D341Med (cell line): ENCODE measurements around the gene OR52K1.
A peak's percentile ranks its signal among the peaks of the same experiment; 100 is the strongest.
"Not testable (repeated sequence)": the region's sequence is repeated elsewhere in the genome, so short reads cannot be mapped to it uniquely, and the experiment has no call there.

Experiments used
- DNase-seq: peaks from one replicate; pipeline ENCODE4 v3.0.0; 2012; ENCODE audit warnings: low spot score

Gene OR52K1

GRCh38 chr11:4491878-4492606 is 9.6 kb downstream of the OR52K1 start:
- DNase-seq, result no peak

- DNase-seq, result no peak
These were observed 11.0 kb downstream of the OR52K1 start for GRCh38 chr11:4493480-4493818.

GRCh38 chr11:4495487-4495886 is 13.0 kb downstream of the OR52K1 start:
- DNase-seq, result no peak

GRCh38 chr11:4495986-4496385 is 13.5 kb downstream of the OR52K1 start:
- DNase-seq, result no peak

GRCh38 chr11:4496557-4497248 is 14.3 kb downstream of the OR52K1 start:
- no peak for DNase-seq

GRCh38 chr11:4508886-4509285 is 26.4 kb downstream of the OR52K1 start:
- no peak for DNase-seq

- DNase-seq, result no peak
These were observed 29.1 kb downstream of the OR52K1 start for GRCh38 chr11:4511282-4512245.

- DNase-seq, result no peak
These were observed 31.8 kb downstream of the OR52K1 start for GRCh38 chr11:4514196-4514595.

GRCh38 chr11:4522339-4522738 is 39.9 kb downstream of the OR52K1 start:
- DNase-seq, result no peak

GRCh38 chr11:4522752-4523151 is 40.3 kb downstream of the OR52K1 start:
- no peak for DNase-seq

- DNase-seq, result no peak
These were observed 41.2 kb downstream of the OR52K1 start for GRCh38 chr11:4523666-4524065.

GRCh38 chr11:4527926-4528325 is 45.5 kb downstream of the OR52K1 start:
- no peak for DNase-seq

GRCh38 chr11:4531686-4532085 is 49.2 kb downstream of the OR52K1 start:
- not testable (repeated sequence) for DNase-seq

- peak; percentile 30 for DNase-seq
These were observed 57.3 kb downstream of the OR52K1 start for GRCh38 chr11:4539603-4540219.

- DNase-seq, result no peak
These were observed 58.6 kb downstream of the OR52K1 start for GRCh38 chr11:4541071-4541470.
